ENCODE measurements around the gene WDR75. TPM values are rescaled to one million over a fixed set of nuclear protein-coding genes. Genes with fewer than 3 reads are reported as not detected.

The WDR75 gene
- total and polyA plus RNA-seq, 2 donors (not counting 3 experiments of a cell fraction or from before 2014, with no cell fraction given), result 17.4 to 44.8 TPM

DNA sequence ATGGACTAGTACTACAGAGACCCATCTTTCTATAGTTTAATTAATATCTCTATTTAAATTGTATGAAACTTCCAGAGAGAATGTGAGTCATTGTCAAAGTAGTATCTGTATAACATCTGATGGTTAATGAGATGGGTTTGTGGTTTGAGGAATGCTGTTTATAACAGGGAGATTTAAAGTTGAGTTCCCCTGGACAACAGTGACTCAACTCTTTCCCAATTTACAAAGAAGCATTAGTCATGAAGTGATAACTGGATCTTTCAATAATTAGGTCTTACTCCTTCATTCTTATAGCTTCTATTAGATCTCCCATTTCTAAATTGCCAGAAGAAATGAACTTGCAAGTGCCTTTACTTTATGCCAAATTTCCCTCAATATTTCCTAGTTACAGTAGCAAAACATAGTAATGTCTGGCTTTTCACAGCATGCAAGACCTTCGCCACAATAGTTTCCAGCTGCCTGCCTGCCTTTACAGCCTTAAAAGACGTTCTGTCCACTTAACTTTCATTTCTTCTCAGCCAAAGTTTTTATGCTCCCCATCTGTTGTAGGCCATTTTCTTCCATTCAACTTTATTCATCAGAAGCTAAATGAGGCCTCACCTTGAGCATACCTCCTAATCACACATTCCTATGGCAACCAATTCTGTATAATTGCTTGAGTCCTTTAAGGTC lies 47.7 kb upstream of the WDR75 start:
- H3K36me3 ChIP-seq (ENCODE audit: control insufficient read depth in 2 of 2, extremely low read depth in 1 of 2, insufficient read depth in 2 of 2, low read length in 2 of 2), result no peaks in the 10 kb centered on the region
- ChIA-PET POLR2A (no interaction called here), CTCF (interaction anchor here (1.0 to 3.2 kb wide), 2 partner anchors 14 to 20 kb away, joined by 3 to 13 read pairs; no protein-coding TSS in a partner anchor)
- no peaks in the 10 kb centered on the region for H3K9me3 ChIP-seq (replicated peaks; ENCODE audit: control insufficient read depth, insufficient read depth, low read length)
- no peak overlapping the region for H2AFZ ChIP-seq (ENCODE audit: low read depth, low read length)
- intact Hi-C loops (cut with micrococcal nuclease), result loop anchor here (1.0 kb wide), 1 partner anchor 27 kb away; no protein-coding TSS in a partner anchor
- no peak overlapping the region for H3K9ac ChIP-seq (replicated peaks; ENCODE audit: extremely low read depth, insufficient read depth, low read length)
- no peaks in the 10 kb centered on the region for H3K4me1 ChIP-seq (ENCODE audit: control insufficient read depth, extremely low read depth, insufficient read depth, low read length)
- peak; percentile 60 for TF ChIP-seq GATA2 (IDR thresholded peaks at IDR 0.05; ENCODE audit: insufficient read depth, insufficient read length, low read depth, low read length)
- TF ChIP-seq FOS (IDR thresholded peaks at IDR 0.05; ENCODE audit: borderline replicate concordance, insufficient read depth, low read length), result peak; percentile 77
- TF ChIP-seq POLR2A (IDR thresholded peaks at IDR 0.05; ENCODE audit: low read depth, low read length), result no peak
- TF ChIP-seq JUN (IDR thresholded peaks at IDR 0.05; ENCODE audit: borderline replicate concordance, insufficient read depth, insufficient read length, low read depth), result peak; percentile 18
- TF ChIP-seq, protein P1, sequence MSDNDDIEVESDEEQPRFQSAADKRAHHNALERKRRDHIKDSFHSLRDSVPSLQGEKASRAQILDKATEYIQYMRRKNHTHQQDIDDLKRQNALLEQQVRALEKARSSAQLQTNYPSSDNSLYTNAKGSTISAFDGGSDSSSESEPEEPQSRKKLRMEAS (IDR thresholded peaks at IDR 0.05; ENCODE audit: insufficient read depth, insufficient read length), result no peak
- no peaks in the 10 kb centered on the region for H3K79me2 ChIP-seq (ENCODE audit: control insufficient read depth, insufficient read depth, low read length)
- dilution Hi-C loops (cut with MboI; ENCODE audit: extremely low pct_ligation_motif_present, low sequenced_read_pairs), result no loop called here
- no peaks in the 10 kb centered on the region for H4K20me1 ChIP-seq (replicated peaks; ENCODE audit: control insufficient read depth, extremely low read depth, insufficient read depth, low read length)
- H3K9me1 ChIP-seq (replicated peaks; ENCODE audit: control insufficient read depth, extremely low read depth, insufficient read depth, low read length), result no peaks in the 10 kb centered on the region
- H3K4me3 ChIP-seq (replicated peaks in 1 of 3; ENCODE audit: insufficient read depth in 1 of 3, low read depth in 1 of 3, low read length in 3 of 3), result no peak overlapping the region
- no peak overlapping the region for H3K27ac ChIP-seq (ENCODE audit: insufficient read depth, low read depth, low read length)
- no peak overlapping the region for H3K4me2 ChIP-seq (ENCODE audit: insufficient read depth, low read length)
- no peaks in the 10 kb centered on the region for H3K27me3 ChIP-seq (ENCODE audit: control insufficient read depth in 2 of 2, insufficient read depth in 2 of 2, low read length in 2 of 2)
- no TSS peak for BruUV-seq (replicated peaks)
- FAIRE-seq, result peak; percentile 18
- peak; percentile 51 for DNase-seq (ENCODE audit: low read depth, low spot score)

DNA sequence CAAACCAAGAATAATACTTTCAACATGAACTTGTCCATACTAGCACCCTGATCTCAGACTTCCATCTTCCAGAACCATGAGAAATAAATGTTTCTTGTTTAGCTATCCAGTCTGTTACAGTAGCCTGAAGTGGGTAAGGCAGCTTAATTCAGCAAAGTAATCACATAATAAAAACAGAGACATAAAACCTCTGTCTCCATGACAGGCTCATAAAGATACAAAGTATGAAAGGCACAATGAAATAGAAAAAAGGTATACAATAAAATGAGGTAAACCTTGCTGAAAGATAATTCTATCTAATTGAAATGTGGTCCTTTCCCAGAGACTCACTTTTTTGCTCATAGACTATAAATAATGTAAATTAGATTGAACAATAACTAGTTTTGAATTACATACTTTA lies 46.7 kb upstream of the WDR75 start:
- Histone ChIP-seq H3K4me2 (ENCODE audit: insufficient read depth, low read length) (no peak overlapping the region), H3K27ac (ENCODE audit: insufficient read depth, low read depth, low read length) (no peak overlapping the region), H3K9me1 (replicated peaks; ENCODE audit: control insufficient read depth, extremely low read depth, insufficient read depth, low read length) (no peaks in the 10 kb centered on the region), H3K36me3 (ENCODE audit: control insufficient read depth in 2 of 2, extremely low read depth in 1 of 2, insufficient read depth in 2 of 2, low read length in 2 of 2) (no peaks in the 10 kb centered on the region), H3K9me3 (replicated peaks; ENCODE audit: control insufficient read depth, insufficient read depth, low read length) (no peaks in the 10 kb centered on the region), H3K4me1 (ENCODE audit: control insufficient read depth, extremely low read depth, insufficient read depth, low read length) (no peaks in the 10 kb centered on the region), H3K79me2 (ENCODE audit: control insufficient read depth, insufficient read depth, low read length) (no peaks in the 10 kb centered on the region), H3K9ac (replicated peaks; ENCODE audit: extremely low read depth, insufficient read depth, low read length) (no peak overlapping the region), H3K27me3 (ENCODE audit: control insufficient read depth in 2 of 2, insufficient read depth in 2 of 2, low read length in 2 of 2) (no peaks in the 10 kb centered on the region), H2AFZ (ENCODE audit: low read depth, low read length) (no peak overlapping the region), H3K4me3 (replicated peaks in 1 of 3; ENCODE audit: insufficient read depth in 1 of 3, low read depth in 1 of 3, low read length in 3 of 3) (no peak overlapping the region), H4K20me1 (replicated peaks; ENCODE audit: control insufficient read depth, extremely low read depth, insufficient read depth, low read length) (no peaks in the 10 kb centered on the region)
- dilution Hi-C loops (cut with MboI; ENCODE audit: extremely low pct_ligation_motif_present, low sequenced_read_pairs), result no loop called here
- FAIRE-seq (no peak), DNase-seq (ENCODE audit: low read depth, low spot score) (no peak)
- intact Hi-C loops (cut with micrococcal nuclease), result no loop called here
- POLR2A ChIA-PET, result no interaction called here
- CTCF ChIA-PET, result interaction anchor here (3.2 kb wide), 1 partner anchor 13 kb away, joined by 13 read pairs; no protein-coding TSS in a partner anchor
- no peak for TF ChIP-seq GATA2 (IDR thresholded peaks at IDR 0.05; ENCODE audit: insufficient read depth, insufficient read length, low read depth, low read length)
- no peak for TF ChIP-seq POLR2A (IDR thresholded peaks at IDR 0.05; ENCODE audit: low read depth, low read length)
- TF ChIP-seq EZH2 (IDR thresholded peaks at IDR 0.05; ENCODE audit: borderline replicate concordance, low read depth, low read length, severe bottlenecking), result no peak
- TF ChIP-seq, protein P2, sequence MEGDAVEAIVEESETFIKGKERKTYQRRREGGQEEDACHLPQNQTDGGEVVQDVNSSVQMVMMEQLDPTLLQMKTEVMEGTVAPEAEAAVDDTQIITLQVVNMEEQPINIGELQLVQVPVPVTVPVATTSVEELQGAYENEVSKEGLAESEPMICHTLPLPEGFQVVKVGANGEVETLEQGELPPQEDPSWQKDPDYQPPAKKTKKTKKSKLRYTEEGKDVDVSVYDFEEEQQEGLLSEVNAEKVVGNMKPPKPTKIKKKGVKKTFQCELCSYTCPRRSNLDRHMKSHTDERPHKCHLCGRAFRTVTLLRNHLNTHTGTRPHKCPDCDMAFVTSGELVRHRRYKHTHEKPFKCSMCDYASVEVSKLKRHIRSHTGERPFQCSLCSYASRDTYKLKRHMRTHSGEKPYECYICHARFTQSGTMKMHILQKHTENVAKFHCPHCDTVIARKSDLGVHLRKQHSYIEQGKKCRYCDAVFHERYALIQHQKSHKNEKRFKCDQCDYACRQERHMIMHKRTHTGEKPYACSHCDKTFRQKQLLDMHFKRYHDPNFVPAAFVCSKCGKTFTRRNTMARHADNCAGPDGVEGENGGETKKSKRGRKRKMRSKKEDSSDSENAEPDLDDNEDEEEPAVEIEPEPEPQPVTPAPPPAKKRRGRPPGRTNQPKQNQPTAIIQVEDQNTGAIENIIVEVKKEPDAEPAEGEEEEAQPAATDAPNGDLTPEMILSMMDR (IDR thresholded peaks at IDR 0.05; ENCODE audit: extremely low read depth in 1 of 2, insufficient read depth in 1 of 2, low read depth in 1 of 2, low read length in 2 of 2), result no peak
- no peak for TF ChIP-seq POLR2AphosphoS5 (IDR thresholded peaks at IDR 0.05; ENCODE audit: insufficient read depth, low read depth, low read length)
- TF ChIP-seq MYC (IDR thresholded peaks at IDR 0.05; ENCODE audit: low read depth, low read length), result no peak
- no peak for TF ChIP-seq FOS (IDR thresholded peaks at IDR 0.05; ENCODE audit: borderline replicate concordance, insufficient read depth, low read length)
- no peak for TF ChIP-seq JUN (IDR thresholded peaks at IDR 0.05; ENCODE audit: borderline replicate concordance, insufficient read depth, insufficient read length, low read depth)
- TF ChIP-seq, protein P1 (IDR thresholded peaks at IDR 0.05; ENCODE audit: insufficient read depth, insufficient read length), result no peak
- BruUV-seq (replicated peaks), result no TSS peak

All from endothelial cell of umbilical vein (primary cell).